Fibroblast of lung (primary cell): Measurements from ENCODE around the gene ADCY3.

ENCODE experiments used
- EZH2 ChIP-seq: IDR thresholded peaks from 2 replicates; pipeline ENCODE4 v1.5.1; 2012; ENCODE audit warnings: low read length, control low read depth, mild to moderate bottlenecking; ENCODE audit errors: missing control alignments
- TF ChIP-seq, protein P1 (sequence below), 2 donors: IDR thresholded peaks in 1 of 2; conservative IDR thresholded peaks in 1 of 2; 1 replicate in 1 of 2; 2 replicates in 1 of 2; pipeline ENCODE4 v1.5.1; 2011 to 2012; ENCODE audit warnings: low read length in 2 of 2, control low read depth in 1 of 2, inconsistent platforms in 1 of 2, low read depth in 1 of 2, mild to moderate bottlenecking in 1 of 2

DNA sequence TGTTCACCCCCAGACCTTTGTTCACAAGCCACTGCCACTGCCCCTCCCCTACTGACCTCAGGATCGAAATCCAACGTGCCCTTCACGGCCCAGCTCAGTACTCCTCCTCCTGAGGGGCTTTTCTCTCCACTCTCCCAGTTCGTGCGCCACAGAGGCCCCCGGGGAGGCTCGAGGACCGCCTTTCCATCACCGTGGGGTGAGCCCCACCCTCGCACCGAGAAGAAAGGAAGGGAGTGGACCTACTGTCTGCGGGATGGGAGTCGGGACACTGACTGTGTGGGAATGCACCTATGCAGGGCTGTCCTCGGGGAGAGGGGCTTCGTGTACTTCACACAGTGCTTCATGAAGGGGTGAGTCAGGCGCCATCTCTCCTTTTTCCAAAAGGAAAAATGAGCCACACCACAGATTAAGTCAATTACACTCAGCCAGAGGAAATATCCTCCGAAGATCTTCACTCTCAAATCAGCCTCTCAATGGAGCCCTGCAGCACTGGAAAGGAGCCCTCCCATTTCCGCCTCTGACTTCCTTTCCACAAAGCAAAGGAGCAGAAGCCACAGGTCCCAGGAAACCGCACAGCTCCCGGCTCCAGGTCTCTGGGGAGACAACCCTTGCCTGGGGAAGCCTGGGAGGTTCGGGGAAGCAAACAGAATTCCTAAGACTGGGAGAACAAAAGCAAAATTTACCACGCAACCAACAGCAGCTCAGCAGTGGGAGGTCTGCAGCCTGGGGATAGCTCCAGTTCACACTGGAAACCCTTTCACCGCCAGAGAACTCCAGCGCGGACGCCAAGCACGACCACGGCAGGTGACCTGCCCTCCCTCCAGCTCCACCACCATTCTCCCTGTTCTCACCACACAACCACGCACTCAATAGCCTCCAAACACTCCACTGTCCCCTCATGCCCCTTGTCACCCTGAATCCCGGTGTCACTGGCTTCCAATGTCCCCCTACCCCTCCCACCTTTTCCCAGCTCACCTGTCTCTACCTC, 21.6 kb downstream of the ADCY3 start:
- TF ChIP-seq, protein P1, sequence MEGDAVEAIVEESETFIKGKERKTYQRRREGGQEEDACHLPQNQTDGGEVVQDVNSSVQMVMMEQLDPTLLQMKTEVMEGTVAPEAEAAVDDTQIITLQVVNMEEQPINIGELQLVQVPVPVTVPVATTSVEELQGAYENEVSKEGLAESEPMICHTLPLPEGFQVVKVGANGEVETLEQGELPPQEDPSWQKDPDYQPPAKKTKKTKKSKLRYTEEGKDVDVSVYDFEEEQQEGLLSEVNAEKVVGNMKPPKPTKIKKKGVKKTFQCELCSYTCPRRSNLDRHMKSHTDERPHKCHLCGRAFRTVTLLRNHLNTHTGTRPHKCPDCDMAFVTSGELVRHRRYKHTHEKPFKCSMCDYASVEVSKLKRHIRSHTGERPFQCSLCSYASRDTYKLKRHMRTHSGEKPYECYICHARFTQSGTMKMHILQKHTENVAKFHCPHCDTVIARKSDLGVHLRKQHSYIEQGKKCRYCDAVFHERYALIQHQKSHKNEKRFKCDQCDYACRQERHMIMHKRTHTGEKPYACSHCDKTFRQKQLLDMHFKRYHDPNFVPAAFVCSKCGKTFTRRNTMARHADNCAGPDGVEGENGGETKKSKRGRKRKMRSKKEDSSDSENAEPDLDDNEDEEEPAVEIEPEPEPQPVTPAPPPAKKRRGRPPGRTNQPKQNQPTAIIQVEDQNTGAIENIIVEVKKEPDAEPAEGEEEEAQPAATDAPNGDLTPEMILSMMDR (conservative IDR thresholded peaks at IDR 0.05 in 1 of 2, IDR thresholded peaks at IDR 0.05 in 1 of 2; ENCODE audit: low read depth in 1 of 2, low read length in 2 of 2), result no peak
- TF ChIP-seq EZH2, result no peak
